PC-9 (cell line): ENCODE data around the gene PIGX. TPM values are rescaled to one million over a fixed set of nuclear protein-coding genes. Genes with fewer than 3 reads are reported as not detected.

Experiments used
- BruUV-seq: library from RNA; stranded (reverse); fragments of 400-500 nt; replicated peaks from 2 replicates; lab custom pipeline; 2021; lab: Mats Ljungman, UMichigan
- CTCF ChIA-PET: fragments of 300-600 bp; sonication (Branson Sonifier 250); formaldehyde crosslinking; loops from one replicate; lab custom pipeline; 2022; ENCODE audit warnings: antibody characterized with exemption; lab: Charles Lee
- POLR2A ChIA-PET: fragments of 300-600 bp; sonication (Branson Sonifier 250); formaldehyde crosslinking; loops from one replicate; lab custom pipeline; 2022; ENCODE audit warnings: antibody characterized with exemption; ENCODE audit not compliant: unreplicated experiment; lab: Charles Lee
- DNase-seq, 2 experiments: peaks; one replicate each; pipeline versions ENCODE4 v3.0.0 to v3.0.0-alpha.2; 2015 to 2022; ENCODE audit warnings: mixed read lengths in 1 of 2
- H2AFZ ChIP-seq: fragments of 200-600 bp; sonication (generic); 2 replicates; pipeline ENCODE4 v1.8.1; 2017; ENCODE audit warnings: antibody characterized with exemption
- H3F3A ChIP-seq: fragments of 200-600 bp; sonication (generic); 2 replicates; pipeline ENCODE4 v1.8.1; 2017; ENCODE audit warnings: antibody characterized with exemption, mild to moderate bottlenecking, low read depth; ENCODE audit not compliant: insufficient read depth
- H3K27ac ChIP-seq: fragments of 200-600 bp; sonication (generic); 2 replicates; pipeline ENCODE4 v1.6.1; 2016; ENCODE audit warnings: mixed run types
- H3K27me3 ChIP-seq: fragments of 200-600 bp; sonication (generic); 2 replicates; pipeline ENCODE4 v1.6.1; 2016; ENCODE audit warnings: low read depth, mixed run types; ENCODE audit not compliant: insufficient read depth
- H3K36me3 ChIP-seq: fragments of 200-600 bp; sonication (generic); 2 replicates; pipeline ENCODE4 v1.6.1; 2016; ENCODE audit warnings: low read depth, mixed run types
- H3K4me1 ChIP-seq: fragments of 200-600 bp; sonication (generic); replicated peaks from 2 replicates; pipeline ENCODE4 v1.6.1; 2016; ENCODE audit warnings: mixed run types; ENCODE audit not compliant: insufficient read depth
- H3K4me2 ChIP-seq: fragments of 200-600 bp; sonication (generic); 2 replicates; pipeline ENCODE4 v1.6.1; 2017; ENCODE audit warnings: mixed run types
- H3K4me3 ChIP-seq: fragments of 200-600 bp; sonication (generic); 2 replicates; pipeline ENCODE4 v1.6.1; 2016; ENCODE audit warnings: mixed run types
- H3K79me2 ChIP-seq: fragments of 200-600 bp; sonication (generic); 2 replicates; pipeline ENCODE4 v1.6.1; 2017; ENCODE audit warnings: low read depth, mixed run types
- H3K9me2 ChIP-seq: fragments of 200-600 bp; sonication (generic); 2 replicates; pipeline ENCODE4 v1.8.1; 2017; ENCODE audit warnings: mild to moderate bottlenecking; ENCODE audit not compliant: insufficient read depth
- H3K9me3 ChIP-seq: fragments of 200-600 bp; sonication (generic); 2 replicates; pipeline ENCODE4 v1.8.1; 2016; ENCODE audit warnings: low read depth; ENCODE audit not compliant: insufficient read depth
- H4K20me1 ChIP-seq: fragments of 200-600 bp; sonication (generic); 2 replicates; pipeline ENCODE4 v1.8.1; 2017; ENCODE audit not compliant: insufficient read depth
- CTCF ChIP-seq: fragments of 200-600 bp; sonication (generic); conservative IDR thresholded peaks from 2 replicates; pipeline ENCODE4 v1.6.1; 2017; ENCODE audit warnings: mixed run types, antibody characterized with exemption, mild to moderate bottlenecking, moderate library complexity
- EZH2 ChIP-seq: fragments of 200-600 bp; sonication (generic); IDR thresholded peaks from 2 replicates; pipeline ENCODE4 v1.8.0; 2017; ENCODE audit warnings: antibody characterized with exemption, low read depth
- intact Hi-C: fragments of 100-400 bp; cut with micrococcal nuclease; formaldehyde crosslinking; loops from one replicate; pipeline ENCODE4 v1.10.0; 2022; ENCODE audit not compliant: unreplicated experiment
- total RNA-seq: library from RNA; stranded (reverse); gene quantifications from 2 replicates; pipeline ENCODE4 v1.2.3, GENCODE V29; 2021

PIGX gene
- total RNA-seq, 1 experiment from 2014 or later, result 47.6 TPM

- intact Hi-C loops, result no loop called here
- H2AFZ ChIP-seq, result no peak overlapping the region
- BruUV-seq, result no TSS peak
- H4K20me1 ChIP-seq, result no peaks in the 10 kb centered on the region
- H3K4me2 ChIP-seq, result no peak overlapping the region
- H3K27me3 ChIP-seq, result no peaks in the 10 kb centered on the region
- H3F3A ChIP-seq, result peaks cover 4% of the 10 kb centered on the region; the same call in 1 of the 2 replicates
- no peak for DNase-seq
- no peaks in the 10 kb centered on the region for H3K9me3 ChIP-seq
- no peaks in the 10 kb centered on the region for H3K4me1 ChIP-seq
- TF ChIP-seq CTCF (no peak), EZH2 (no peak)
- no peak overlapping the region for H3K4me3 ChIP-seq
- H3K36me3 ChIP-seq, result no peaks in the 10 kb centered on the region
- no peak overlapping the region for H3K27ac ChIP-seq
- CTCF ChIA-PET, result no interaction called here
- no peaks in the 10 kb centered on the region for H3K79me2 ChIP-seq
- POLR2A ChIA-PET, result no interaction called here
- H3K9me2 ChIP-seq, result no peaks in the 10 kb centered on the region
Observed at GRCh38 chr3:196673632-196674031, 38.5 kb upstream of the PIGX start.

- no TSS peak for BruUV-seq
- Histone ChIP-seq H3K79me2 (no peaks in the 10 kb centered on the region), H3K4me2 (no peak overlapping the region), H3K27ac (no peak overlapping the region), H3F3A (peaks cover under 1% of the 10 kb centered on the region; the same call in 1 of the 2 replicates), H3K36me3 (no peaks in the 10 kb centered on the region), H2AFZ (no peak overlapping the region), H4K20me1 (no peaks in the 10 kb centered on the region), H3K4me3 (no peak overlapping the region), H3K27me3 (no peaks in the 10 kb centered on the region), H3K9me2 (no peaks in the 10 kb centered on the region), H3K4me1 (no peaks in the 10 kb centered on the region), H3K9me3 (no peaks in the 10 kb centered on the region)
- POLR2A ChIA-PET, result no interaction called here
- CTCF ChIA-PET, result interaction anchor here (0.5 to 0.7 kb wide), 5 partner anchors 15 to 197 kb away, joined by 3 to 9 read pairs (median 4); no protein-coding TSS in a partner anchor
- TF ChIP-seq CTCF (no peak), EZH2 (no peak)
- no peak for DNase-seq
- intact Hi-C loops, result no loop called here
Observed at GRCh38 chr3:196677353-196677752, 34.8 kb upstream of the PIGX start.

GRCh38 chr3:196677931-196678330 is 34.2 kb upstream of the PIGX start:
- Histone ChIP-seq H3K4me1 (no peaks in the 10 kb centered on the region), H3K9me2 (no peaks in the 10 kb centered on the region), H3K79me2 (no peaks in the 10 kb centered on the region), H4K20me1 (no peaks in the 10 kb centered on the region), H3K27ac (no peak overlapping the region), H3K9me3 (peaks cover under 1% of the 10 kb centered on the region; the same call in 1 of the 2 replicates), H3K4me2 (no peak overlapping the region), H3K27me3 (no peaks in the 10 kb centered on the region), H3K36me3 (no peaks in the 10 kb centered on the region), H3F3A (no peaks in the 10 kb centered on the region), H2AFZ (no peak overlapping the region), H3K4me3 (no peak overlapping the region)
- intact Hi-C loops, result no loop called here
- BruUV-seq, result no TSS peak
- ChIA-PET POLR2A (no interaction called here), CTCF (interaction anchor here (0.6 kb wide), 1 partner anchor 24 kb away, joined by 9 read pairs; no protein-coding TSS in a partner anchor)
- no peak for TF ChIP-seq CTCF
- TF ChIP-seq EZH2, result no peak
- no peak for DNase-seq
